Immature natural killer cell (primary cell): ENCODE data around the gene AIRE. TPM values are rescaled to one million over a fixed set of nuclear protein-coding genes. Genes with fewer than 3 reads are reported as not detected.
A peak's percentile ranks its signal among the peaks of the same experiment; 100 is the strongest.
"Not testable (repeated sequence)": the region's sequence is repeated elsewhere in the genome, so short reads cannot be mapped to it uniquely, and the experiment has no call there.

Experiments
- DNase-seq, 3 donors: peaks; one replicate each; pipeline ENCODE4 v3.0.0; 2022; ENCODE audit warnings: mixed read lengths in 1 of 3
- H3K27ac Mint-ChIP-seq, 6 donors: one replicate each; pipeline ENCODE4 v1.8.0; 2020; ENCODE audit warnings: mixed read lengths in 6 of 6, mild to moderate bottlenecking in 5 of 6, inconsistent platforms in 4 of 6, moderate library complexity in 3 of 6
- H3K27me3 Mint-ChIP-seq, 3 donors: one replicate each; pipeline ENCODE4 v1.8.0; 2020 to 2021; ENCODE audit warnings: low read depth in 3 of 3, mild to moderate bottlenecking in 3 of 3, mixed read lengths in 3 of 3, moderate library complexity in 3 of 3, inconsistent platforms in 1 of 3
- H3K36me3 Mint-ChIP-seq, 3 donors: one replicate each; pipeline ENCODE4 v1.8.0; 2020; ENCODE audit warnings: mixed read lengths in 3 of 3, inconsistent platforms in 2 of 3, mild to moderate bottlenecking in 2 of 3
- H3K4me1 Mint-ChIP-seq, 2 donors: one replicate each; pipeline ENCODE4 v1.8.0; 2020; ENCODE audit warnings: inconsistent platforms in 2 of 2, mild to moderate bottlenecking in 2 of 2, mixed read lengths in 2 of 2, moderate library complexity in 1 of 2
- H3K4me3 Mint-ChIP-seq, 5 donors: one replicate each; pipeline ENCODE4 v1.8.0; 2020; ENCODE audit warnings: mild to moderate bottlenecking in 5 of 5, mixed read lengths in 5 of 5, inconsistent platforms in 3 of 5, moderate library complexity in 3 of 5
- H3K9me3 Mint-ChIP-seq, 6 donors: one replicate each; pipeline ENCODE4 v1.8.0; 2020; ENCODE audit warnings: mild to moderate bottlenecking in 6 of 6, mixed read lengths in 6 of 6, inconsistent platforms in 4 of 6, moderate library complexity in 3 of 6
- polyA plus RNA-seq, 3 donors: library from polyadenylated mRNA; unstranded; fragments of 300-500 nt; fragmentation: Illumina TruSeq; gene quantifications; one replicate each; pipeline ENCODE4 v1.2.3, GENCODE V29; 2021

The AIRE gene
- polyA plus RNA-seq, 3 donors from 2014 or later, result not detected

GRCh38 chr21:44332383-44332782 lies 46.7 kb downstream of the AIRE start:
- peaks cover 0 to 2% of the 10 kb centered on the region in 2 donors for H3K4me1 Mint-ChIP-seq
- H3K27ac Mint-ChIP-seq, result no peak overlapping the region
- H3K27me3 Mint-ChIP-seq, result peaks cover 0 to 5% (median 1%) of the 10 kb centered on the region in 3 donors
- H3K9me3 Mint-ChIP-seq, result no peaks in the 10 kb centered on the region
- no peak for DNase-seq
- no peak overlapping the region for H3K4me3 Mint-ChIP-seq
- H3K36me3 Mint-ChIP-seq, result peaks cover 0 to 9% (median 0%) of the 10 kb centered on the region in 3 donors

DNA sequence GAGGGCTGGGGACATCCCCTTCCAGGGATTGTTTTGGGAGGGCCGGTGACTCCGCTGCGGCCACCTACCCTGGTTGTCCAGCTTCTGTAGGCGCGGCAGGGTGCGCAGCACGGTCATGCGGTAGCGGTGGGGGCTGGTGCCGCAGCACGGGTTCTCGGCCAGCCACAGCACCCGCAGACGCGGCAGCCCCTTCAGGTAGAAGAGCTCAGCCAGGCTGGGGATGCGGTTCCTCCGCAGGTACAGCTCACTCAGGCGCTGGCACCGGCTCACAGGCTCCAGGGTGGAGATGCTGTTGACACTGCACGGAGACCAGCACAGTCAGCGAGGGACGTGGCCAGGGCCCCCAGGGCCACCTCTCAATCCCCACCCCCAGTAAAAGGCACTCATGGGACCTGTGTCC lies 47.3 kb downstream of the AIRE start:
- H3K36me3 Mint-ChIP-seq, result peaks cover 0 to 10% (median 0%) of the 10 kb centered on the region in 3 donors
- H3K9me3 Mint-ChIP-seq, result no peaks in the 10 kb centered on the region
- H3K27me3 Mint-ChIP-seq, result peaks cover 5 to 7% (median 6%) of the 10 kb centered on the region in 3 donors
- H3K4me1 Mint-ChIP-seq, result peaks cover 6 to 8% of the 10 kb centered on the region in 2 donors
- H3K27ac Mint-ChIP-seq, result no peak overlapping the region
- no peak for DNase-seq
- H3K4me3 Mint-ChIP-seq, result no peak overlapping the region

- H3K36me3 Mint-ChIP-seq, result peaks cover 0 to 10% (median 0%) of the 10 kb centered on the region in 3 donors
- peaks cover 6 to 12% (median 8%) of the 10 kb centered on the region in 3 donors for H3K27me3 Mint-ChIP-seq
- peaks cover 6 to 12% of the 10 kb centered on the region in 2 donors for H3K4me1 Mint-ChIP-seq
- H3K9me3 Mint-ChIP-seq, result no peaks in the 10 kb centered on the region
- H3K27ac Mint-ChIP-seq, result no peak overlapping the region
- H3K4me3 Mint-ChIP-seq, result no peak overlapping the region
- DNase-seq, result no peak
Measured at GRCh38 chr21:44333509-44334328, 48.0 kb downstream of the AIRE start.

DNA sequence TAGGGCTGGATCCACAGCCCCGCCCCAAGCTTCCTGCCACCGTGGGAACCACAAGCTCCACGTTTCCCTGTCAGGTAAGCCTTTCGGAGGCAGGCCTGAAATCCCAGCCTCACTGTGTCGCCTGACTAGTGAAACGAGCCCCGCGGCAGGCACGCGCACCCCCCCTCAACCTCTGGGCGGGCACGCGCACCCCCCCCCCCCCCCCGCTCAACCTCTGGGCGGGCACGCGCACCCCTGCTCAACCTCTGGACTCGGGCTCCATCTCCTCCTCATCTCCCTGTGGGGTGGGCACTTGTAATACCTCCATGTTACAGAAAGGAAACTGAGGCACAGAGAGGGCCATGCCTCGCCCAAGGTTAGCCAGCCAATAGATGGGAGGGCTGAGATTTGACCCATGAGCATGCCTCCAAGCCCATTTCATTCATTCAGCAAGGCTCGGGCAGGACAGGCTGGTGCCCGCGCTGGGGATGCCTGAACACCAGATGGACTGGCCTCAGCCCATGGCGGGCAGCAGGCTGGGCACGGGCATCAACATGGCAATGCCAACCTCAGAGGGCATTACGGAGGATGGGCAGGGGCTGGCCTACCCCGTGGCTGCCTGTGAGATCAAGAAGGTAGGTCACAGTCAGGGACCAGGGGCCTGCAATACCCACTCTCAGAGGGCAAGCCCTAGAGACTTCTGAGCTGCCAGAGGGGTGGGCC lies 48.8 kb downstream of the AIRE start:
- H3K9me3 Mint-ChIP-seq, result no peaks in the 10 kb centered on the region
- H3K4me3 Mint-ChIP-seq, result no peak overlapping the region
- no peak for DNase-seq
- peaks cover 0 to 10% (median 0%) of the 10 kb centered on the region in 3 donors for H3K36me3 Mint-ChIP-seq
- H3K27me3 Mint-ChIP-seq, result peaks cover 9 to 16% (median 12%) of the 10 kb centered on the region in 3 donors
- no peak overlapping the region for H3K27ac Mint-ChIP-seq
- peaks cover 9 to 15% of the 10 kb centered on the region in 2 donors for H3K4me1 Mint-ChIP-seq

GRCh38 chr21:44335266-44336059 lies 49.8 kb downstream of the AIRE start:
- Mint-ChIP-seq H3K4me3 (no peak overlapping the region), H3K9me3 (no peaks in the 10 kb centered on the region), H3K4me1 (peaks cover 17 to 25% of the 10 kb centered on the region in 2 donors), H3K36me3 (peaks cover 0 to 10% (median 0%) of the 10 kb centered on the region in 3 donors), H3K27ac (no peak overlapping the region), H3K27me3 (peaks cover 9 to 16% (median 12%) of the 10 kb centered on the region in 3 donors)
- no peak for DNase-seq

DNA sequence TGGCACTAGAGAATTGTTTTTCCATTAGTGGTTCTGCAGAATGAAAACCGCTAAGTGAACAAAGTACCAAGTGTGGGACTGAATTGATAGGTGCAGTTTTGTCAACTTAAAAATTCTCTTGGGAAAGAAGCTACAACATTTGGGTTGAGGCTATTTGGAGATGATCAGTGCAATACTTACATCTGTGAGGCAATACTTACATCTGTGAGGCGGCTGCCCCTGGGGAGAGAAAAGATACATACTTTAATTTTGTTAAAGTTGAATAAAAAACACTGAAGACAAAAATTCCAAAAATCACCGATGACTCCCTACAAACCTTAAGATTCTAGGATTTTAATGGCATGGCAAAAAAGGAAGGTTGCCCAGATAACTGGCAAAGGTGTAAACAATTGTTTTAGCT lies 51.8 kb downstream of the AIRE start:
- H3K36me3 Mint-ChIP-seq, result peaks cover 0 to 10% (median 0%) of the 10 kb centered on the region in 3 donors
- peak overlapping the region in 4 of 5 donors; percentile 67 to 74 (median 73) for H3K4me3 Mint-ChIP-seq
- DNase-seq, result no peak

DNA sequence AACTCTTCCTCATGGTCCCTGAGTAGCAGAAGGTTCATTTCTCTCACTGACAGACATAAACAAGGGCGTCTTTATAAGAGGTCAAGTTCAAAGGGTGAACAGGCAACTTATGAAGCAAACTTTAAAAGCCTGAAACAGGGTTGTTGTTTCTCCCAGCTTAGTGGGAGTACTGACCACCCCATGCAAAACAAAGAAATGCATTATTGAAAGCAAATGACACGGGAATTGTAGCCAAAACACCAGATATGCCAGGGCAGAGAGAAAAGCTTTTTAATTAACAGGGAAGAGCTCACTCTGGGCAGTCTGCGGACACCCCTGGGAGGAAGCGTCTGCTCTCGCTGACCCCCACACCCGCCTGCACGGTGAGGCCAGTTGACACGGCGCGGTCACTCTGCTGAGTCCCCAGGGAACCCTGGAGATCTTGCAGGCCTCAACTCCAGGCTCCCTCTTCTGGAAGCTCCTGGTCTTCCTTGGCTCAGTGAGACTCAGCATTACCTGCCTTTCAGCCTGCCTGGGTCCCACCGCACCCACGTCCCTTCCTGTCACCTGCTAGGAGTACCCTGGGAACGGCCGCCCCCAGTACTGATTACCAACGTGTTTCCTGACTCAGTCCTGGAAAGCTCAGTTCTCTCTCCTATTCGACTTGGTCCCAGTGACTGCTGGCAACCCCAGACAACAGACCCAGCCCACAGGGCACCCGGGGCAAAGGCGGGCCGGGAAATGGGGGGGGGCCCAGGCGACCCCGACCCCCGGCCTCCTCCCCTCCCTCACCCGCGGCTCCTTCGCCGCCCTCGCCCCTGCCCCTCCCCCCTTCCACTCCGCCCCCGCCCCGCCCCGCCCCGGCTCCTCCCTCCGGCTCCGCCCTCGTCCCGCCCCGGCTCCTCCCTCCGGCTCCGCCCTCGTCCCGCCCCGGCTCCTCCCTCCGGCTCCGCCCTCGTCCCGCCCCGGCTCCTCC lies 52.5 kb downstream of the AIRE start:
- peak in 2 of 3 donors; percentile 32 to 38 for DNase-seq
- Mint-ChIP-seq H3K4me3 (peak overlapping the region; percentile 57 to 74 (median 72)), H3K27ac (peak overlapping the region; percentile 59 to 94 (median 80)), H3K36me3 (peaks cover 0 to 10% (median 0%) of the 10 kb centered on the region in 3 donors), H3K9me3 (no peaks in the 10 kb centered on the region), H3K4me1 (peaks cover 23 to 32% of the 10 kb centered on the region in 2 donors), H3K27me3 (peaks cover 9 to 16% (median 12%) of the 10 kb centered on the region in 3 donors)

More for the DNA sequence above, 51.8 kb downstream of the AIRE start:
- Mint-ChIP-seq H3K27ac (peak overlapping the region; percentile 59 to 94 (median 80)), H3K4me1 (peaks cover 23 to 32% of the 10 kb centered on the region in 2 donors), H3K27me3 (peaks cover 9 to 16% (median 12%) of the 10 kb centered on the region in 3 donors), H3K9me3 (no peaks in the 10 kb centered on the region)

GRCh38 chr21:44338971-44339910 lies 53.6 kb downstream of the AIRE start, which contains the start of gene CFAP410:
CFAP410 (minus strand) TSS chr21:44339390; CDS start chr21:44339194, 196 bp downstream.
- no peaks in the 10 kb centered on the region for H3K9me3 Mint-ChIP-seq
- H3K36me3 Mint-ChIP-seq, result peaks cover 0 to 10% (median 0%) of the 10 kb centered on the region in 3 donors
- H3K27me3 Mint-ChIP-seq, result peaks cover 12 to 16% (median 13%) of the 10 kb centered on the region in 3 donors
- peak; percentile 95 to 97 (median 97) for DNase-seq
- peak within 1 kb of the TSS; percentile 87 to 98 (median 95) for H3K4me3 Mint-ChIP-seq
- peak within 1 kb of the TSS; percentile 94 to 99 (median 97) for H3K27ac Mint-ChIP-seq
- peaks cover 23 to 32% of the 10 kb centered on the region in 2 donors for H3K4me1 Mint-ChIP-seq

GRCh38 chr21:44341726-44342458 lies 56.2 kb downstream of the AIRE start:
- H3K27ac Mint-ChIP-seq, result peak overlapping the region in 1 of 6 donors; percentile 53
- peak overlapping the region in 1 of 5 donors; percentile 47 for H3K4me3 Mint-ChIP-seq
- not testable (repeated sequence) for H3K9me3 Mint-ChIP-seq, DNase-seq, H3K36me3 Mint-ChIP-seq
- peaks cover 23 to 32% of the 10 kb centered on the region in 2 donors for H3K4me1 Mint-ChIP-seq
- peaks cover 13 to 21% (median 16%) of the 10 kb centered on the region in 3 donors for H3K27me3 Mint-ChIP-seq

- H3K36me3 Mint-ChIP-seq, H3K27ac Mint-ChIP-seq, H3K4me3 Mint-ChIP-seq, H3K9me3 Mint-ChIP-seq, DNase-seq: not testable (repeated sequence)
- Mint-ChIP-seq H3K4me1 (peaks cover 18 to 23% of the 10 kb centered on the region in 2 donors), H3K27me3 (peaks cover 8 to 18% (median 15%) of the 10 kb centered on the region in 3 donors)
Measured at GRCh38 chr21:44342981-44343380, 57.3 kb downstream of the AIRE start.
